ENCODE measurements around the gene FABP1.

The FABP1 gene

DNA sequence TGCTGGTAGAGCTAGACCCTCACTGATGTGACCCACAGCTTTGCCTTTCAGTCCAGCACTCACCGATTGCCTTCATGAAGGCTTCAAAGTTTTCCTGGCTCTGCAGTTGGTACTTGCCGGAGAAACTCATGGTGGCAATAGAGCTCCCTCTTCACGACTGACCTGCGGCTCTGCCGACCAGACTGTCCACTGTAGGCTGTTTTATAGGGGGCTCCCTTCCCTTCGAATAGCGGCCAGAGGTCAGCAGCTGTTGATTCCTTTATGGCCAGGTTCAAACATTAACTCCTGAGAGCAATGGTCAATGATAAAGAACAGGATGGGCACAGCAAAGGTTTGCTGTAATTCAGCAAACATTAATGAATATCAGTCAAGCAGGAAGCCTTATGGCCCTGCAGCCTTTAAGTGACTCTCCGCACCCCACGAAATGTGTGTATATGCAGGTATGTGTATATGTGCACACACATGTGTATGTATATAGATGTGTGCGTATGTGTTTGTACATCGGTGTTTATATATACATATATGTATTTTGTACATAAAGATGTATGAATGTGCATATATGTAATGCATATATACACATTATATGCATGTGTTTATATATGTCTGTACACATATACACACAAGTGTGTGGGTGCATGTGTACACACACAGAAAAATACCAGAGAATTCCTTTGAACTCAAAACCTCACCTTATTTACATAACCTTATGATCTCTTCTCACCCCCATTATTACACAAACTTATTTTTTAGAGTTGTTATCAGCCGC, at the start of gene FABP1:
FABP1 (minus strand) TSS at position 175 of the 766 bp plus-strand sequence; CDS start at position 130, 45 bp downstream.
- no peak for DNase-seq

DNA sequence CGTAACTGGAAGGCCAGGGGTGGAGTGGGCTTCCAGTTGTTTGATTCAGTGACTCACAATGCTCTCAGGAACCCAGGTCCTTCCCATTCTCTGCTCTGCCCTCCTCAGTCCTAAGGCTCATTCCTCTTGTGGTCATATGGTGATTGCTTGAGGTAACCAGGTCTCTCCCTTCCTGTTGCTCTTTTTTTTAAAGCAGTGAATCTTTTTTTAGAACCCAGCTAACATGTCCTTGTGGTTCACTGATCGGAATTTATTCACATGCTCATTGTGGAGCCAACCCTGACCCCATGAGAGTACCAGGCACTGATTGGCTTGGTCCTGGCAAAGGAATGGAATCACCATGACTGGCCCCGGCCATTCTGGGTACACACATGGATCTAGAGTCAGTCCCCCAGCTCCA, 49.7 kb upstream of the FABP1 start:
- DNase-seq: no peak

DNA sequence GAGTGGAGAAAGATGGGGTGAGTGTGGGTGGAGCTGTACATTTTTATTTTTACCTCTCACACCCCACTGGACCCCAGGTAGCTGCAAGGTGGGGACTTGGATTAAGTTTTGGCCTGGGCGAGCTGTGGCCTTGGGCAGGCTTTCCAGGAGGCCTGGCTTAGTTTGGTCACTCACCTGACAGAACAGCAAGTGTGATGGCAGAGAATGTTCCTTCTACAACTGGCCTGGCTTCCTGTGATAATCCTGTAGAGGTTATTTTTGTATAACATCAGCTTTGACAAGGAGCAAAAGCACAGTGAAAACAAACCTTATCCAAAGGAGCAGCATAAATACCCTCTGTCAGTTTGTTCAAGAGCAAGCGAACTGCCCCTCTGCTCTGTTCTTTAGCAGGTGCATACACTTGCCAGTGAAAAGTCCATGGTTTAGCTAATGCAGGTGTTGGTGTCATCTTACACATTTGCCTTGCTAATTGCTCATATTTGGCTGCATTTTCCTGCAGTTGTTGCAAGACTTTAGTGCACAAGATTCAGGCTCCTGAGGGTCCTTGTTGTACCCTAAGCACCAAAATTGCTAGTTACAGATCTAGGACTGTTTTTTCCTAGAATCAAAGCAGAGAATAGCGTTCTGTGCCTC, 48.6 kb upstream of the FABP1 start:
- no peak for DNase-seq

DNA sequence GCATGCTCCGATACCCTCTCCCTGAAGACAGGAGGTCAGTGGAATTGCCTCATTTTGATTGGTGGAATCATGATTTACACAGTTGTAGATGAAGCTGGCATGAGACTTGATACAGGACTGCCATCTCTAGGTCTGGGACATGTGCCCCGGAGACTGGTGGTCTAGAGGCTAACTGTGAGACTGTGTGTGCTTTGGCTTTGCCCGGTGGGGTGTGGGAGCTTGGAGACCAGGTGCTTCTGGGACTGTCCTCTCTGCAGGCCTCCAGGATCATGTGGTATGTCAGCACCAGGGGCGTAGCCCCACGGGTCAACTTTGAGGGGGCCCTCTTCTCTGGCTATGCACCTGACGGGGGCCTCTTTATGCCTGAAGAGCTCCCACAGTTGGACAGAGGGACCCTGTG, 45.0 kb upstream of the FABP1 start:
- no peak for DNase-seq

DNA sequence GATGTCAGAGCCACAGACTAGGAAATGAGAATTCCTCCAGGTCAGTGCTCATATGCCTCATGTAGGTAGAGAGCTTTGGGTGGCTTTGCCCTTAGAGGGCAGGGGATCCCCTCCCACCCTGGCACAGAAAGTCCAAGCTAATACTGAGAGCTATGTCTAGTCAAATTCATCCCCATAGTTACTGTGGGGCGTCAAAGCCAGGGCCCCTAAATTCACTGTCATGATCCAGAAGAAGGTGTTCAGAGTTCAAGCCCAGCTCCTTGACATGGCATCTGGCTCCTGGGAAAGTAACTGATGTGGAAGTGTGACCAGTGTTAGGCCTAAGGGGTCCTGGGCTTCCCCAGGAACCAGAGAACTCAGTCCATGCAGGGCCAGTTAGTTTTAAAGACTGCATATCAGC, 44.1 kb upstream of the FABP1 start:
- DNase-seq: no peak

DNA sequence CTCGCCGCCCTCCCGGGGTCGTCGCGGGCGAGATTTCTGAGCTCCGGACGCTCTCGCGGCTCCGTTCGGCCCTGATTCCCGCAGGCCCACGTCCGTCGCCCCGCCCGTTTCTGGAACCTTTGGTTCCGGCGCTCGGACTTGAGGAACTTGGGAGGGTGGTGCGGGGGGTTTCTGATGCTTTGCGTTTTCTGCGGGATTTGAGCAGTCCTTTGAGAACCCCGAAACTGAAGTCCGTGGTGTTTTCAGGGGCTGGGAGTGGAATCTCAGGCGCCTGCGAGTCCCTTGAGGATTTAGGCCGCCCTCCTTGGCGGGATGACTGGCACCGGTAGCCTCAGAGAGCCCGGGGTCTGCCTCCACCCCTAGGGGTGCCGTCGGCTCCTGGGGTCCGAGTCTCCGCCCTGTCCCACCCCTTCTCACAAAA, 42.6 kb upstream of the FABP1 start:
- peak in 3 of 14 donors; percentile 54 to 60 (median 60) for DNase-seq

DNA sequence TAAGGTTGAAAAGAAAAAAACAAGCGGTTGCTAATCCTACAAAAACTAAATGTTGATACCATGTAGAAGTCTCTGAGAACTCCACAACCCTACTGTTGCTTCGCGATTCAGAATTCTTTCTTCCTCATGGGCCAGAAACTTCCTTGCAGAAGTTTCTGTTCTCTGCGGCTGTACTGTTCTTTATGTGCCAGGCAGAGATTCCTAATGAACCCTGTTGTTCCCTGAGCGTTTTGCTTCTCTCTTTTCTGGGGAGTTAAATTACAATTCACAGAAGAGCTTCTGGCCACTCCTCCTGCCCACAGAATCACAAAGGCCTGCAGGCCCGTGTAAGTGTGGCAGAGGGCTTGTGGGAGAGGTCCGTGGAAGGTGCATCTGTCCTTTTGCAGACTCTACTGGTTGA, 40.5 kb upstream of the FABP1 start:
- no peak for DNase-seq

DNA sequence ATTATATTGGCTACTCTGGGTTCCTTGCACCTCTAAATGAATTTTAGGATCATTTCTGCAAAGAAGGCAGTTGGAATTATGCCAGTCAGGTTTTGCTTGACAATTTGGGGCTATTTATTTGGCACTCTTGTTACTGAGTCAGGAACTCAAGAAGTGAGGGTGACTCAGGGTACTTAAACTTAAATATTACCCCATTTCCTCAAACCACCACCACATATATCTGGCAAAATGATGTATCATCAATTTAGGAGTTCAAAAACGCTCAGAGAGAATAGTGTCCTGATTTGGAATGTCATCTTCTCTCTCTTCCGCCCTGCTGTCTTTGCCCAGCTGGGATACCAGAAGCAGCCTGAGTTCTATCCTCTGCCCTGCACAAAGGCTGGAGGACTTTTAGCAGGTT, 39.9 kb upstream of the FABP1 start:
- DNase-seq: no peak

DNA sequence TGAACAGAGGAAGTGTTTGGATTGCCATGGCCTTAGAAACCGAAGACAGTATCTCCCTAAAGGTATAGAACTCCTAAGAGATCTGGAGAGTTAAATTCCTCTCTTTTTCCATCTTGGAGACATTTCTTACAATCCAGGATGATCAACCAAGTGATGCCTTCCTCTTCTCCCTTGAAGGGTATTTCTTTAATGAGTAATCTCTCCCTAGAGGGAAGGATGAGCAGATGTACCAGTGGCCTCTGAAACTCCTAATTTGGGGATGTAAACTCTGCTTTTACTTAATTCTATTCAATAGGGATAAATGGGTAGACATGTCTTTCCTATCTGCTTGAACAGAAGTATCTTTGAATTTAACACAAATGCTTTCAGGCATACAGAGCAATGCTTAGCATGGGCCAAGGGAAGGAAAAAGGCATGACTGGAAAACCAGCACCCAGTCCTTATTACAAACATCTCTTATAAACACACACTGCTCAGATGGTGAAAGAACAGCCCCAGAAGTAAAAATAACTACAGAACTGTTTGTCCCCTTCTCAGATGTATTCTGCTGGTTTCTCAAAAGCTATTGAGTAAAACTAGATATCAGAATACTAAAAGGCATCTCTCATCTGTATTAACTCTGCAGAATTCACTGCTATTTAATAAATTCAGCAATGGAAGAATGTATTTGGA, 37.6 kb upstream of the FABP1 start:
- no peak for DNase-seq

DNA sequence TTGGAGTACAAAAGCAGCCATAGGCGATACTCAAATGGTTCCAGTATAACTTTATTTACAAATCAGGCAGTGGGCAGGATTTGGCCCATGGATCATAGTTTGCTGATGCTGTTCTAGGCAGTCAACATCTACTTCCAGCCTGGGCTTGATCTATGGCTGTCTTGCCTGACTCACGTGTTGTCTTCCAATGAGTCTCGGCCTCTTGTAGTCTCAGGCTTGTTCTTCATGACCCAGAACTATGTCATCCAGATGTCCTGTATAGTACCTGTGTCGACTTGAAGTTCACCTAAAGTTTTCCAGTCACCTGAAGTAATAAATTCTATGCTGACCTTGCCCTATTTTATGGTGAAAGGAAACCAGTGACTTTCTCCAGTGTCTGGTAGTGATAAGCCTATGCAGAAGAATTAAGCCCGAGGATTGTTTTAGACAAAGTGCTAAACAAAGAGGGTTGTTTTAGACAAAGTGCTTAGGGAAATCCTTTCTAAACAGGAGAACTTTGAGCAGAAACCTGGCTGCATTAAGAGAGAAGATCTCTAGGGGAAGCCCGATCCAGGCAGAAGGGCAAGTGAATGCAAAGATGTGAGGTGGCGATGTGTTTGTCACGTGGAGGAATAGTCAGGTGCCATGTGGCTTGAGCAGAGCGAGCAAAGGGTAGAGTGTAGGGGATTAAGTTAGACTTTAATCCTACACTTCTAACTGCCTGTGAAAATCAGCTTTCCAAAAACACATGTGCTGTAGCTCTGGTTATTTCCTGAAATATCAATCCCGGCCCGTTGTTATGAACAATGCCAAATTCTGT, 33.8 kb upstream of the FABP1 start:
- no peak for DNase-seq

DNA sequence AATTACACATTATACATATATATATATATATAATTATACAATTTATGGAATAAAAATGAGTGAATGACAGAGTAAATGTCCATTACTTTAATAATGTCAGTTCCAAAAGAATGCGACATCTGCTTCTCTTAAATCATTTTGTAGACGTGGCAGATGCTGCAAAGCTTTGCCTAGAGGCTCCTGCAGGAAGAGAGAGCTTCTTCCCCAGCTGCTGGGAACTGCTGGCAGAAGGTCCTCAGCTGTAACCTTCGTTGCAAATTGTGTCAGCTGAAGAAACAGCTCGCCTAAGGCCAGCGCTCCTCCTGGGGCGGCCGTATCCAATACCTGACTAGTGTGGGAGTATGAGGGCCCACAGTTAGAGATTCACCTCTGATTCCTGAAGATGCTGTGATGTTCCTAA, 32.7 kb upstream of the FABP1 start:
- no peak for DNase-seq

DNA sequence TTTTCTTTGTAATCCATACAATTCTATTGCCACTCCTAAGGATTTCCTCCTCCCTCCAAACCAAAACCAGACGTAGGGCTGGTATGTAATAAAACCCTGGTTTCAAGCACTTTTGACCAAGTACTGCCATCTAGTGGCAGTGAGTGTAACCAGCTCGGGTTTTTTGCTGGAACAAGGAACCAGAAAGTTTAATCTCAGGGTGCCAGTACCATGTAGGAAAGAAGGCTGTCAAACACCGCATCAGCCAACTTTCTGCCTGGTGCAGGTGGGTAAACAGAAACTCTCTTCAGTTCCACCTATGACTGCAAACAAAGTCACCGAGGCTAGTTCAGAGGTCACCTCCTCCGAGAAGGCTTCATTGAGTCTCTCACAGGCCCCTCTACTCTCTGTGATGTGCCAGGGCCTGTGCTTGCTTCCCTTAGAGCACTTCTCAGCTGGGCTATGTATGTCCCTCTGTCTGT, 32.1 kb upstream of the FABP1 start:
- peak in 7 of 14 donors; percentile 6 to 45 (median 38) for DNase-seq

DNA sequence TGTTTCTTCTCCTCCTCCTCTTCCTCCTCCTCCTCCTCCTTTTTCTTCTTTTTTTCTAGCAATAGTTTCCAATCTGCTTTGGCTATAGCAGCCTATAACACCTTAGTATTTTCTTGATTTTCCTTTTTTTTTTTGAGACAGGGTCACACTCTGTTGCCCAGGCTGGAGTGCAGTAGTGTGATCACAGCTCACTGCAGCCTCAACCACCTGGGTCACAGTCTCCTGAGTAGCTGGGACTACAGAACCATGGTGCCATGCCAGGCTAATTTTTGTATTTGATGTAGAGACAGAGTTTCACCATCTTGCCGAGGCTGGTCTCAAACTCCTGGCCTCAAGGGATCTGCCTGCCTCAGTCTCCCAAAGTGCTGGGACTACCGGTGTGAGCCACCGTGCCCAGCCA, 31.6 kb upstream of the FABP1 start:
- DNase-seq: no peak

DNA sequence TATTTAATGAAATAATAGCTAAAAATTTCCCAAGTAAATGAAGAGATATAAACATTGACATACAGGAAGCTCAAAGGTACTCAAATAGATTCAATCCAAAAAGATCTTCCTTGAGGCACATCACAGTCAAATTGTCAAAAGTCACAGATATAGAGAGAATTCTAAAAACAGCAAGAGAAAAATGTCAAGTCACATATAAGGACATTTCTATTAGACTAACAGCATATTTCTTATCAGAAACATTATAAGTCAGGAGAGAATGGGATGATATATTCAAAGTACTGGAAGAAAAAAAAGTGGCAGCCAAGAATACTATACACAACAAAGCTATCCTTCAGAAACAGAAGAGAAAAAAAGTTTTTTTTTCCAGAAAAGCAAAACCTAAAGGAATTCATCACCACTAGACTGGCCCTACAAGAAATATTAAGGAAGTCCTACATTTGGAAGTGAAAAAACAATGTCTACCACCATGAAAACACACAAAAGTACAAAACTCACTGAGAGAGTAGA, 21.1 kb upstream of the FABP1 start:
- no peak for DNase-seq

DNA sequence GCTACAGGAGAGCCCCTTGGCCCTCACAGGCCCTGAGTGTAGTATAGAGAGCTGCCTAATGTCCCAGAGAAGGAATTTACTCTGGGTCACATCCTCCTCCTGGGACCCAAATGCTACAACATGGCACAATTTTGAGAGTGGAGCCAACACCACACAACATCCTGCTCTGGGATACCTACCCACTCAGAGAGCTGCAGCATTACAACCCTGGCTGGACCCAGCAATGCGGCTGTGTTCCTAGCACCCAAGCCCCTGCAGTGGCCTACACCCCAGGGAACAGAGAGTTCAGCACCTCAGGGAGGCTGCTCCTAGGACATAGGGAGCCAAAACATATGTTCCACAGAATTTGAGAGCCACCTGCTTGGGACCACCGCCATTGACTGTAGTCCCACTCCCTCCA, 19.3 kb upstream of the FABP1 start:
- no peak for DNase-seq

DNA sequence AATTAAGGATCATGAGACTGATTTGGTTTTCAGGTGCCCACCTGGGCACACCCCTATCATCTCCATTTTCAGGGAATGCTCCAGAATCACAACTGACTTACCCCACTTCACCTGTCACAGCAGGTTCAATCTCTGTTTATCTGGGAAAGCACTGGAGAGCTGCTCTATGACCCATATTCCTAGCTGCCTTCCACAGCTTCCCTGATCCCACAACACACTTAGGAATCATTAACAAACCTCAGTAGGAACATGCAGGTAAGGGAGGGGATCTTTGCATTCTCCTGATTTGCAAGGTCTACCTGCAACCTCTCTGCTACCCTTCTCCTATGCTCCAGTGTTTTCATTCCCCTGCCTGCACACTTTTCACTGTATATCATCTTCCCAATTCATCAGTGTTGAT, 18.7 kb upstream of the FABP1 start:
- DNase-seq: no peak

DNA sequence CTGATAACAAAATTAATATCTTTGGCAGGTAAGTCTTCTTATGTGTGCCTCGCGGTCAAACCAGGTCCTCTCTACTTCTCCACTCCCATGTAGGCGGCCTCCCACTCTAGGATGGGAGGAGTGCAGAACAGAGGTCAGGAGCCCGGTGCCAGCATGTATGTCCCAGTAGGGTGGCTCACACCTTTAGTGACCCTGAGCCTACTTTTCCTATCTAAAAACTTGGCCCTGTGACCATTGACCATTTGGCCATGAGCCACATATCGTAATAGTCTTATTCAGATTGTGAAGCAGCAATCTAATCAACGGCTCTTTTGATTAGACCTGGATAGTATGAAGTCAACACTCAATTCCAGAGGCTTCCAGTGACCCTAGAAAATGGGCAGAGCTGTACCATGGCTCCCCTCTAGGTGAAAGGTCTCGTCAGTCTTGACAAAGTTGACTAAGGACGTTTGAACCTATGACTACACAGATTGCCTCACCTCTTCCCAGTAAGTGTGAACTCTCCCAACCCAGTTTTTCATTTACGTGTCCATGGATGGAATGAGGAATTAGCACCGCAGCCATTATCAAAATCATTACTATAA, 17.1 kb upstream of the FABP1 start:
- DNase-seq: no peak

DNA sequence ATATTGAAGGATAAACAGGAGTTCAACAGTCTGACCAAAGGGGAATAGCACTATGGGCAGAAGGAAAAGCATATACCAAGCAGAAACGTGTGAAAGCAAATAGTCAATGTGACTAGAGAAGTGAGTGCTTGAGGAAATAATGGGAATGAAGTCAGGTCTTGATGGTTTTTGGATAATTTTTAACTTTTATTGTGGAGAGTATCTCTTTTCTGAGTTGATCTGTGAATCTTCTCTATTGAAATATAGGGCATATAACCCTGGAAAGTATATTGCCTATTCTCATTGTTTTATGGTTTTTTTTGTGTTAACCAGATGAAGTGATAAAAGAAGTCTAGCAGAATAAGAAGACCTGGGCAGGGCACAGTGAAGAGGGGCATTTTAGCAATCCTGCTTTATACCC, 16.4 kb upstream of the FABP1 start:
- DNase-seq: no peak

DNA sequence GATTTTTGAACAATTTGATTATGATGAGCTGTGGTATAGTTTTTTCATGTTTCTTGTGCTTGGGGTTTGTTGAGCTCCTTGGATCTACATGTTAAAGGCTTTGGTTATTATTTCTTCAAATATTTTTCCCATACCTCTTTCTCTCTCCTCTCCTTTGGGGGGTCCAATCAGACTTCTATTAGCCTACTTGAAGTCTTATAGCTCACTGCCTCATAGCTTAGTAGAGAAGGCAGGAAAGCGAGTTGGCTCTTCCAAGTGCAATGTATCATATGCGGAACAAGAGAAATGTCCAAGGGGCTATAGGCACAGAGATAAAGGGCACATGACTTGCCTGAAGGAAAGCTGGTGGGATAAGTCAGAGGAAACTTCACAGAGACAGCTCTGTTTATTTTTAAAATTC, 14.1 kb upstream of the FABP1 start:
- no peak for DNase-seq

DNA sequence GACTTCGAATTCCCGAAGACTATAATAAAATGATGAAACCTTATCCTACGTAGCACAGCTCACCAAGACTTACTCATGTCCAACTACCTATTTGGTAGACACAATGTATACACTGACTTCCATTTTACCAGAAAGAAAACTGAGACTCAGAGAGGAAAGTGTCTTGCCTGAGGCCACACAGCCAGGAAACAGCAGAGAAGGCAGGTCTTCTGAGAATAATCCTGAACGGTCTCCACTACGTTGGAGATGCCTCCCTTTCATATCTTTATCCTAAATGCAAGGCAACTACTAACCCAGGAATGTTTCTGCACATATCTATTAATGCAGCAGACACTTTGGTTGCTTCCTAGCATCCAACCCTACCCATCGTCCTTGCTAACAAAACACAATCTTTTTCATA, 11.9 kb upstream of the FABP1 start:
- no peak for DNase-seq

DNA sequence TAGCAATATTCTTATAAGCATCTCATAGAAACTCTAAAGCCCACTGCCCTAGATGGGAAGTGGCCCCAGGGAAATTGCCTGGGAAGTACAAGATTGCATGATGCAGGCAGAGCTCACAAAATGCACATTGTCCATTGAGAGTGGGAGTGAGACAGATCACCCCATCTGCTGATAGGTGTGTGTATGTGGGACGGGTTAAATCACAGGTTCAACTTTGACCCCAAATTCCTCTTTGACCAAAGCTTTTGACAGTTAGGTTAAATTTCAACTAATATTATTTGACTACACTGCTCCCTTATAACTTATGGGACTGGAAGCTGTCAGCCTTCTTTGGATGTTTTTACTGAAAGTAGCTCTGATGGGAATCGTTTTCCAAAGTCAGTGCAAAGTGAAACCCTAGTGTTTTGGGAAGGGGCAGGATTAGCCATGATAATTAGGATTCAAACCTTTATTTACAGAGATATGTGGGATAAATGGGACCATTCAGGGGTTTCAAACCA, 11.4 kb upstream of the FABP1 start:
- DNase-seq: no peak

DNA sequence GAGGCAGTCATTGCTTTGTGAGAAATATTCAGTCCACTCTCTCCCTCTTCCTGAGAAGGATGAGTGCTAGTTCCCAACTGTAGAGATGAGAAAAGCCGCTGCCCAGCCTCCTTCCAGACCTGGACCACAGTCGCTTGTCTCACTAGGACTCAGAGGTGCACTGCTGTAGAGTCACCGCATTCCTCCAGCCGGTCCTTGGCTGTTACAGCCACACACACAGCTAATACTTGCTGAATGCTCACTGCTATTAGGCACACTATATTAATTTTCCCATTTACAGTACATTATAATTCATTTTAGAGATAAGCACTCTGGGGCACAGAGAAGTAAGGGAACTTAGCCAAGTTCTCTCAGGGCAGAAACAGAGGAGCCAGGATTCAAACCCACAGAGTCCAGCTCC, 10.0 kb upstream of the FABP1 start:
- no peak for DNase-seq
